Endothelial cell of hepatic sinusoid (primary cell): ENCODE measurements around the gene OCA2.
"Not testable (repeated sequence)": the region's sequence is repeated elsewhere in the genome, so short reads cannot be mapped to it uniquely, and the experiment has no call there.

Experiments
- in situ Hi-C: cut with HindIII; loops from 2 replicates; pipeline ENCODE4 v1.10.0; 2017; ENCODE audit warnings: low sequenced_read_pairs

OCA2 gene

DNA sequence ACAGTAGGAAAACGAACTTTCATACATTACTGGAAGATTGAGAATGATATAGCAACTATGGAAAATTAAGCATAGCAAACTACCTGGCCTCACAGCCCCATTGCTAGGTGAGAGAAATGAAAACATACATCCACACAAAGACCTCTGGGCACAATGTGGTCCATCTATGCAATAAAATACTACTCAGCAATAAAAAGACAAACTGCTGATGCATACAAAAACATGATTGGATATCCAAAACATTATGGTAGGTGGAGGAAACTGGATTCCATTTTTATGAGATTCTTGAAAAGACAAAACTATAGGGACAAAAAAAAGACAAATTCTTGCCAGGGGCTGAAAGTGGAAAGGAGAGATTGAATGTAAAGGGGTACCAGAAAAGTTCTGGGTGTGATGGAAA lies 308.8 kb downstream of the OCA2 start:
- in situ Hi-C loops, result no loop called here

DNA sequence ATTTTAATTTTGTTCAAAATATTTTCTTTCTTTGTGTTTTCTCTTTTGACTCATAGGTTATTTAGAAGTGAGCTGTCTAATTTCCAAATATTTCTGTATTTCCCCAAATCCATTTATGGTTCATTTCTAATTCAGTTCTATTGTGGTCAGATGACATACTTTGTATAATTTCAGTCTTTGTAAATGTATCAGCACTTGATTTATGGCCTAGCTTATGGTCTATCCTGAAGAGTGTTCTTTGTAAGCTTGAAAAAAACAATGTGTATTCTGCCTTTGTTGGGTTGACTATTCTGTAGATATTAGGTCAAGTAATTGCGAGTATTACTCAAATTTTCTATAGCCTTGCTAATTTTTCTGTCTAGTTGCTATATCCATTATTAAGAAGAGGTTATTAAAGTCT lies 311.2 kb downstream of the OCA2 start:
- in situ Hi-C loops, result no loop called here

DNA sequence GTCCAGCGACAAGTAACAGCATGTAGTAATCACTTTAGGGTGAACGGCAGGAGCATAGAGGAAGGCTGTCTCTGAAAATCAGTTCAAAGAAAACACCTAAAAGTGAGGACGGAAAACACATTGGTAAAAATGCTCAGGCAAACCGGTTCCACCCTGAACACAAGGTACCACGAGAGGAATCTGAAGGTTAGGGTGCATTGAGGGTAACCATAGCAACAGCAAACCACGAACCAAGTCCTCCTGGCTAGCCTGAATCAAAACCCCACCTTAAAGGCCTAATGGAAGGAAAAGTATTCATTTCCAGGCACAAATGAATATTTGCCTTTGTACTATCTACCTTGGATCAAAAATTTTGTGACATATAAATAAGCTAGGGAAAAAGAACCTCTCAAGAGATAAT lies 315.0 kb downstream of the OCA2 start:
- in situ Hi-C loops, result no loop called here

DNA sequence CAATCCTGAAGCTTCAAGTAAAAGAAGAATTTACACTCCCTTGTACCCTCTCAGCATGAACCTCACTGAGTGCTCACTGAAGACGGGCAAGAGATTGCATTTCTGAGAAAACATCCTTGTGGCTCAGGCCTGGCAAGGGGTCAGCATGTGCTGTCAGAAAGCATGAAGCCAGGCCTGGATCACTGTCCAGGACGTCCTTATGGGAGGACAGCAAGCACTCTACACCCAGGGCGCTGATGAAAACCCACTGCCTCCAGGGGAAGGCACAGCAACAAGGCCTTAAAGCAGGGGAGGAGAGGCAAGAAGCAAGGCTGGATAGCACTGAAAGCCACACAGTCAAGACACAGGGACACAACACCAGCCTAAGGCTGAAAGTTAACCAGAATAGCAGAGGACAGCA lies 315.4 kb downstream of the OCA2 start:
- in situ Hi-C loops, result no loop called here

DNA sequence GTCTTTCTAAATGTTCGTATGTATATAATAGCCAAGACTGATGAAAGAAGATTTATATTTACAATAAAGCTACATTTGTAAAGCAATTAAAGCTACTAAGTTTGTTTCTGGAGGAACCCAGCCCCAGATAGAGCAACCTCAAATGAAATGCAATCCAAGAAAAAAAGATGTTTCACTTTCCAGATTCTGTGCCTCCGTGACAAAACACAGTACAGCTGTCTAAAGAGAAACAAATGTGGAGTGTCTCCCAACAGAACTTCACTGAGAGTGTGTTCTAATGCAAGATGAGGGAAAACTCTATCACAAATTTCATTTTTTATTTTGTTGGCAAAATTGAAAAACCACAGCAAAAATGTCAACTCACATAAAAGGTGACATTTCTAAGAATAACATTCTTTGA lies 317.0 kb downstream of the OCA2 start:
- in situ Hi-C loops, result no loop called here

DNA sequence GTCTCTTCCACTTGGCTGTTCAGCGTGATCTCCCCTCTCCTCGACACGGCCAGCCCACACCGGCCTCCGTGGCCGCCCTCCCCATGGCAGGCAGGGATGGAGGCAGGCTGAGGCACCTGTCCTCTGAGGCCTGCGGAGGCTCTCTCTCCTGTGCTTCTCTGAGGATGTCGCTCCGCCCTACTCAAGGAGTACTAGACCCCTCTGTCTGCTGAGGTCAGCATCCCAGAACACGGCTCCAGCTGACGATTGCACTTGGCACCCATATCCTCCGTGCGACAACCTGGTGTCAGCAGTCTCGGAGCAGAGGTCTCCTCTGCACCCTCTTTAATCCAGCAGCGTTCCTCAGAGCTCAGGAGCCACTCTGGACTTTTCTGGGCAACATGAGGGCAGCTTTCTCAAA lies 322.6 kb downstream of the OCA2 start:
- in situ Hi-C loops, result no loop called here

DNA sequence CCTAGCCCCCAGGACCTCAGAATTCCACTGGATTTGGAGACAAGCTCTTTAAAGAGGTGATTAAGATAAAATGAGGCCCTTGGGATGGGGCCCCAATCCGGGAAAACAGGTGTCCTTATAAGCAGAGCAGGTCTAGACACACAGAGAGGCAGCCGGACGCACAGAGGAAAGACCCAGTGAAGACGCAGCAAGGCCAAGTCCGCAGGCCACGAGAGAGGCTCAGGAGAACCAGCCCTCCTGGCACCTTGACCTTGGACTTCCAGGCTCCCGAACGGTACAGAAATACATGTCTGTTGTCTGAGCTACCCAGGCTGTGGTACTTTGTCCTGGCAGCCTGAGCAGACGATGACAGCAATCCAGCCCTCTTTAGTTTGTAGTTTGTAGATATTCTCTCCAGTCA lies 324.5 kb downstream of the OCA2 start:
- in situ Hi-C loops, result no loop called here

DNA sequence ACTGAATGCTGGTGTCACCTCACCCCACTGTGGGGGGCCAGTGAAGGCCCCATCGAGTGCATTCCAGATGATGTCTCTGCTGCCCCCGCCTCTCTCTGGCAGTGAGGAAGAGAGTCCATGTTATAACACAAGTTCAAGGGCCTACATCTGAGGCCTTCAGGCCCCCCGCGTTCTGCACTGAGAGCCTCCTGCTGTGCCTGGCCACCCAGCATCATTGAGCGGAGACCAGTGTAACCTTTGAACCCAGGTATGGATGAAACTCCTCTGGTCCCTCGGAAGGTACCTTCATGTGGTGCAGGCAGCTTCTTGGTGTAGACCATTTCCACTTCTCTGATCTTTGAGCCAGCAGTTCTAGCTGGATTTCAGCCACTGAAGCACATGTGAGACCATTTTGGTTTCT lies 324.9 kb downstream of the OCA2 start:
- in situ Hi-C loops, result no loop called here

DNA sequence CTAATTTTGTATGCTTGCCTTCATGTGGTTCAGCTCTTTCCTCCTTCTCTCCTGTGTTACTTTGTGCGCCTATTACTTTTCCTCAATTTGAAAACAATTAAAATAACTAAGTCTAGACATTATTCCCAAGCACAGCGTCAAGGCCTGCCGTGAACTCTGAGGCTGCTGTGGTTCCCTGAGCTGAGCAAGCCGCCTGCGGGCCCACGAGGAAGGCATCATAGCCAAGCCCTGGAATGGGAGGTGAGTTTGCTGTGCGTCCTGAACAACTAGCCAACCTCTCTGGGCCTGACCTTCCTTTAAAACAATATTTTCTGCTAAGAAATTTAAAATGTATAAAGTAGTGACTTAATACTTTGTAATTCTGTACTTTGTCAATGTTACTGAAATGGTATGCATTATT lies 327.2 kb downstream of the OCA2 start:
- in situ Hi-C loops, result no loop called here

DNA sequence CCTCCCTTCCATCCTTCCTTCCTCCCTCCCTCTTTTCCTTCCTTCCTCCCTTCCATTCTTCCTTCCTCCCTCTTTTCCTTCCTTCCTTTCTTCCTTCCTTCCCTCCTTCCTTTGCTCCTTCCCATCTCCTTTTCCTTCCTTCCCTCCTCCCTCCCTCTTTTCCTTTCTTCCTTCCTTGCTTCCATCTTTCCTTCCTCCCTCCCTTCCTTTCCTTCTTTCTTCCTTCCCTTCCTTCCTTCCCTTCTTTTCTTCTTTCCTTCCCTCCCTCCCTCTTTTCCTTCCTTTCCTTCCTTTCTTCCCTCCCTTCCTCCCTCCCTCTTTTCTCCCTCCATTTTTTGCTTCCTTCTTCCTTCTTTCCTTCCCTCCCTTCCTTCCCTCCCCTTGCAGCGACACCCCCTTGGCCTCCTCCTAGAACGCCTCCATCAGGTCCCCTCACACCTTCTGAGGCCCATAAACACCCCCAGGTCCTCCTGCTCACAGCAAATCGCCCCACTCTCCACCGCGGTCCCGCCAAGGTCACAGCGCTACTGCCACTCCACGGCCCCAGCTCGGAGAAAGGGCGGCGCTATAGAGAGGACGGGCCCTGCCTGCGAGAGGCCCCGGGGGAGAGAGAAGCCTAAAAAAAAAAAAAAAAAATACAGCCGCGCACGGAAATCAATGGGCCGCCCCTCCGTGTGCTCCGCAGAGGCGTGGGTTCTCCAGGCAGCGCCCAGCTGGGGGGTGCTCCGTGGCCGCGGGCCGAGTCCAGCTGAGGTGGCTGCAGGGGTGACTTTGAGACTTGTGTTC lies 328.2 kb downstream of the OCA2 start:
- in situ Hi-C loops, result no loop called here

DNA sequence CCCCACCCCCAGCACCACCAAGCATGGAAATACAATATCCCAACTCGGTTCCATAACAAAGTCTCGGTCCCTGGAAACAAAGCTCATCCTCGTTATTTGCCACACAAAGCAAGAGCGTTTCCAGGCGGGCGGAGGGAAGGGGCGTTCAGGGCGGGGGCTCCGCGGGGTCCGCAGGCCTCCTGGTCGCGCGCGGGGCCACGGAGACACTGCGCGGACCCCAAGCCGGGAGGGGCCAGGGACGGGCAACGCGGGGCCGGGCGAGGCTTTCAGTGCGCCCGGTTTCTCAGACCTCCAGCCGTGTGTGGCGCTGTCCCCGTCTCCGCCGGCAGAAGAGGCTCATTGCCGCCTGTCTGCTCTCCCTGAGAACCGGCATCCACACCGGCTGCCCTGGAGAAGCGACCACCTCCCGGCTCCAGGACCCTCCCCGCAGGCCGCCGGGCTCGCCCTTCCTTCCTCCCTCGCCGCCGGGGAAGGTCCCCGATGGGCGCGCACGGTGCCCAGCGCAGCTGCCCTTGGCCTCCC lies 329.0 kb downstream of the OCA2 start:
- in situ Hi-C loops, result no loop called here

DNA sequence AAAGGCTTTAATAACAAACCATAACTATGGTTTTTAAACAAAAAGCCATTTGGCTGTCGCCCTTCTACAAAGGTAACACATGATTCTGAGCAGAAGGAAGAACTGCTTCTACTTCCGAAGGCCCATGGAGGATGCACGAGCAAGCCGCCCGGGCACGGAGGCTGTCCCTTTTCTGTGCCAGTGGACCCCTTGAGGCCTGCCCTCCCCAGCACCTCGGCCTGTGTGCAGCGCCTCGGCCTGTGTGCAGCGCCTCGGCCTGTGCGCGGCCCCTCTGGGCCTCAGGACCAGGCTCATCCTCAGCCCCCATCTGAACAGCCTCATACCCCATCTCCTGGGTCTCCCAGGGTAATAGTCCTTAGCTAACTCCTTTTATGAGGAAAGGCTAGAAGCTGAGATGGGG lies 329.5 kb downstream of the OCA2 start:
- in situ Hi-C loops, result no loop called here

DNA sequence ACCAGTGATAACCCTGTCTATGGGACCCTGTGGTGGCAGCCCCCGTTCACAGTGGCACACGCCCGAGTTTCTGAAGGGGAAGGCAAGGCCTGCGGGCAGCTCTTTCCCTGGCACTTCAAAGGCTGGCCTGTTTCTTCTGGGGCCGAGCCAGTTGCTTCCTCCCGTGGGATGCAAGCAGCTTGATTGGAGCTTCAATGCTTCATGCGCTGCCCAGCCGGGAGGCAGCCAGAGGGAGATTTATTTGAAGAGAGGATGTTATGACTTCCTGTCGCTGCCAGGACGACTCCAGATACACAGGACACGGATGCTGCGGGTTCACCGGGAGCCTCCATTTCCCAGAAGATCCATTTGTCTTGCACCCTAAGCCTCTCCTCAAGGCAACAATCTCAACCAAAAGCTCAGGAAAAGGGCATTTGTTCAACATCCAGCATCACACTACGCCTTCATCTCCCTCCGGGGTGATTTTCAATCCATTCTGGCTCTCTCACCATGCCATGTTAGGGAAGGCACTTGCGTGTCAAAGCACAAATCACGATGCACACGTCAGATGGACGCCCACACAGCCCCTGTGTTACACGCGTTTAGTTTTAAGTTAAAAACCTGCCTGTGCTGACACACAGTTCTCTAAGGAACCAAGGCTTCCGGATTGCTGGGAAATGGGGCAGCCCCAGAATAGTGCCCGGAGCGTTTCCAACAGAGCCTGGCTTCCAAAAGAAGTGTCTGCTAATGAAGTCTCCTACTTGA lies 330.2 kb downstream of the OCA2 start:
- in situ Hi-C loops, result no loop called here

DNA sequence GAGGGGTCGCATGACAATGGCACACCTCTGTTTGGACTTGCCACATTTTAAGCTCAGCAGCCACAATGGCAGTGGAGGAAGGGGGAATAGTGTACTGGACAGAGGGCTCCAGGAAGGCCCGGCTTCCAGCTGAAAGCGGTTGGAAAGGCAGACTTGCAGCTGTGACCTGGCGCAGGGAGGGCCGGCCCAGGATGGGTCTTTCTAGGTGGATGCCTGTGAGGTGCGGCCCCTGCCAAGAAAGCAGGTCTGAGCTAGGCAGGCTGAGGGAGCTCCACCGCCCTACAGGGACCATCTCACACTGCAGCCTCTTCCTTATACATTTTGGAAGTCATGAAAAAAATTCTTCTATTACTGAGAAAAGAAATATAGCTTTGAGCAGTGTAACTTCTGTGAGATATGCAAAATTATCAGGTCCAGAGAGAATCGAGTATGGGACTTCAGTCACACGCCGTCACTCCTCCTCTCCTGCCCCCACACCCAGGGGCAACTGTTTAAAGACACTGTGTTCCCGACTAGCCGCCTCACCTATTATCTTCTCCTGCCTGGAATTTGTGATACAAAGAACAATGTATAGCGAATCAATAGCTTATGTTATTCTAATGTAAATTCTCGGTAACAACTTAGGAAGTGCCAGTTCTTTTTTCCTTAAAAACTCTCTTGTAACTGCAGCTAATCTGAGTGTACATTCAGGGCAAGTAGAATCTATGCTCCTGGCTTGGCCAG lies 331.0 kb downstream of the OCA2 start:
- in situ Hi-C loops, result no loop called here

DNA sequence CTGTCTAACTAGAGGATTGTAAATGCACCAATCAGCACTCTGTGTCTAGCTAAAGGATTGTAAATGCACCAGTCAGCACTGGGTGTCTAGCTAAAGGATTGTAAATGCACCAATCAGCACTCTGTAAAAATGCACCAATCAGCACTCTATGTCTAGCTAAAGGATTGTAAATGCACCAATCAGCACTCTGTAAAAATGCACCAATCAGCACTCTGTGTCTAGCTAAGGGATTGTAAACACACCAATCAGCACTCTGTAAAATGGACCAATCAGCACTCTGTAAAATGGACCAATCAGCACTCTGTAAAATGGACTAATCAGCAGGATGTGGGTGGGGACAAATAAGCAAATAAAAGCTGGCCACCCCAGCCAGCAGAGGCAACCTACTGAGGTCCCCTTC lies 331.7 kb downstream of the OCA2 start:
- in situ Hi-C loops, result not testable (repeated sequence)

DNA sequence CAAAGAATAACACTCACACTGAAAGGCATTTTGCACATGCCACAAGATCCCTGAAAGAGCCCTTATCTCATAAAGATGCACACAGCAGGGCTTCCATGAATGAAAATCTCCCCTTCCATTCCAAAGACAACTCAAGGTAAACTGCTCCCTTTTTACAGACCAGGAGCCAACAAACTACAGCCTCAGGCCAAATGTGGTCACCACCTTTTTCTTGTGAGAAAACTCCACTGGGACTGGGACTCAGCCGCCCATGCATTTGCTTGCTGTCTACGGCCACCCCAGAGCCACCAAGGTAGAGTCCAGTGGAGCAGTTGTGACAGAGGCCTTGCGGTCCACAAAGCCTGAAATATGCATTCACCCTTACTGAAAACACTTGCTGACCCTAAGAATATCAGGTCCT lies 334.8 kb downstream of the OCA2 start:
- in situ Hi-C loops, result no loop called here

DNA sequence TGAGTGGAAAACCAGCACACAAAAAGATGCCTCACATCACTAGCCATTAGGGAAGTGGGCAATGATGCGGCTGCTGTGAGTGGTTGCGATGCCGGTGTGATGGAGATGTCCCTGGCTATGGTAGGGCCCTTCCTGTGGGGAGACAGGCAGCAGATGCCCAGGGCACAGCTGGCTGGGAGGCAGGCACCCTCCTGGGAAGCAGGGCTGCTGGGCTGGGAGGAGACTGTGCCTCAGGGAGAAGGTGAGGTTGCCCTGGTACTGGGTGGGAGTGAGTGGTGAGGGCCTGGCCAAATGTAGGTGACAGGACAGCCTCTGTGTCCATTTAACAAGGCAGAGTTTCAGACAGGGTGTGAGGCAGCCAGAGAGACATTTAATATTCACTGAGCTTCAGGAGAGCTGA lies 335.6 kb downstream of the OCA2 start:
- in situ Hi-C loops, result no loop called here

DNA sequence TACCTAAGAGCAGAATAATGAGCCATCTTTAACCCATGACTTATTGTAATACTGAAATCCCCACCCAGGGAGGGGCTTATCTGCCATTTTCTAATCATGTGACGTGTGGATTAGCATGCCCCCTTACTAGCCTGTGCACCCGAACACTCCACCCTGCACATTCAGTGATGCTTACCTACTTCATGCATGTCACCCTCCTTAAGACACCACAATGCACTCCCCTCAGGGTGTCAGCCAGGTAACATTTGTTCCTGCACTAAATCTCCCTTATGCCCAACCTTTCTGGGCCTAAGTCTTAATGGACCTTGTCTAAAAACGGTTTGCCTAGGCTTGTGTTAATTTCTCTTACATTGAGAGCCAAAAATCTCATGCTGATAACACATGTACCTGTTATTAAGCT lies 336.6 kb downstream of the OCA2 start:
- in situ Hi-C loops, result no loop called here

DNA sequence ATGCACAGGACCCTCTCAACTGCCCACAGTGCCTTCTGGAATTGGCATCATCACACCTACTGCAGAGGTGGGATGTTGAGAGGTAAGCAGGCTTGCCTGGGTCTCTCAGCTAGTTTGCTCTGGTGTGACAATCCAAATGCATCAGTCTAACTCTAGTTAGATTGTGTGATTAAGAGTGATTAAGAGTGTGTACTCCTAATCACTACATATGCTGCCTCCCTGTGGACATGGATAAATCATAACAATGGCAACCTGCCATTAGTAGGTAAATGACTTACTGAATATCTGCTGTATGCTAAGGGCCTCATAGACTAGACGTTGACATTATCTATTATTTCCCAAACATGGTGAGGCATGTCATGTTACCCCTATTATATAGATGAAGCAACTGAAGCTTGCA lies 342.1 kb downstream of the OCA2 start:
- in situ Hi-C loops, result no loop called here

DNA sequence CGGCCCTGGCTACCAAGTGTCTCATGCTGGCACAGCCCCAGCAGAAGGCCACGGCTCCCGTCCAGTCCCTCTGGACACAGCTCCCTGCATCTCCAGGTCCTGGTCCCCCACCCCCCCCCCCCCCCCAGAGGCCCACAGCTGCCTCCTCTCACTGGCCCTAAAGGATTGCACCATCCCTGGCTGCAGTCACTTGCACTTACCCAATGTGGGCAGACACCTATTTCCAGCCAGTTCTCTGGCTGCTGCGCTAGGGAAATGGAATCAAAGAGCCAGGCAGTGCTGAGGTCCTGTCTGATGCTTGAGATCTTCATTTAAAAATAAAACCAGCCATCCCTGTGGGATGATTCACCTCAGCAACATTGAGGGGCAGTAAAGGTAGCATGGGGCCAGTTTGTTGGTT lies 346.4 kb downstream of the OCA2 start:
- in situ Hi-C loops, result no loop called here

DNA sequence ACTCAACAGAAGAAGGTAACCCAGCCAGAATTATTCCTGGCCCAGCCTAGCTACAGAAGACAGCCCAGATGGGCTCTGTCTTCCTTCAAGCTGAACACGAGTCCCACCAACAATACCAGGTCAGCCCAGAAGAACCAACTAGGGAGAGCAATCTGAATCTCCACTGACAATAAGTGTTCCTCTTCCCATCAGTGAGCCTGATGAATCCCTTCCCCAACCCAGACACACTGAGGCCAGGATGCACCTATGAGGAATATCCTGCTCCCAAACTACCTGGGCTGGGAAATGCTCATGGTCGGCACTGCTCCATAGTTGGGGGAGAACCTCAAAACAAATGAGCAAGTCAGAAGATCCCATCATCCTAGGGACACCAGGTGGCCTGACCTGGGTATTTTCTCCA lies 351.1 kb downstream of the OCA2 start:
- in situ Hi-C loops, result no loop called here
